ENCODE results near the gene THAP4. TPM values are rescaled to one million over a fixed set of nuclear protein-coding genes. Genes with fewer than 3 reads are reported as not detected.

The THAP4 gene
- total and polyA plus RNA-seq, 2 of the 13 experiments (the other 11 are each of a cell fraction or from before 2014, with no cell fraction given), result 59.7 to 75.7 TPM

- no peaks in the 10 kb centered on the region for H4K20me1 ChIP-seq (ENCODE audit: insufficient read depth, low read length)
- H2AFZ ChIP-seq (ENCODE audit: low read length), result no peak overlapping the region
- POLR2A ChIA-PET, result no interaction called here
- no peak overlapping the region for H3K4me3 ChIP-seq (replicated peaks in 1 of 3; ENCODE audit: insufficient read depth in 1 of 3, low read depth in 2 of 3, low read length in 3 of 3)
- no peak overlapping the region for H3K27ac ChIP-seq (ENCODE audit: extremely low read length, insufficient read depth, low read length)
- BruUV-seq (replicated peaks), result no TSS peak
- H3K9me3 ChIP-seq (ENCODE audit: low read length), result peaks cover 22% of the 10 kb centered on the region
- H3K4me2 ChIP-seq (ENCODE audit: low read depth, low read length), result no peak overlapping the region
- H3K79me2 ChIP-seq (ENCODE audit: insufficient read depth, low read length), result no peaks in the 10 kb centered on the region
- whole genome bisulfite sequencing (ENCODE audit: low lambda C conversion rate), result 100% methylated on average over 2 of the region's 2 CpGs
- no peaks in the 10 kb centered on the region for H3K27me3 ChIP-seq (ENCODE audit: control insufficient read depth in 1 of 2, insufficient read depth in 2 of 2, low read length in 2 of 2)
- in situ Hi-C loops (cut with HindIII; ENCODE audit: extremely low pct_ligation_motif_present, low pct_unique_long_range_greater_than_20kb) (no loop called here), intact Hi-C loops (cut with micrococcal nuclease; ENCODE audit: unreplicated experiment) (no loop called here)
- ATAC-seq, result no peak
- H3K4me1 ChIP-seq (ENCODE audit: insufficient read depth, low read length), result no peaks in the 10 kb centered on the region
- no peak overlapping the region for H3K9ac ChIP-seq (ENCODE audit: insufficient read depth, low read depth, low read length)
- CTCF ChIA-PET (ENCODE audit: low intra/inter-chr PET ratio, low total read pairs), result no interaction called here
- no peak for DNase-seq (ENCODE audit: low spot score)
- FAIRE-seq, result no peak
- H3K36me3 ChIP-seq (replicated peaks in 1 of 2; ENCODE audit: control insufficient read depth in 1 of 2, insufficient read depth in 2 of 2, low read length in 2 of 2), result peaks cover 32 to 65% of the 10 kb centered on the region in 2 experiments
- no peak for TF ChIP-seq SRF (IDR thresholded peaks at IDR 0.05; ENCODE audit: low read depth, low read length)
- peak; percentile 91 for TF ChIP-seq ZNF280D (CRISPR knock-in tag; IDR thresholded peaks at IDR 0.05)
- TF ChIP-seq GFI1 (CRISPR knock-in tag; IDR thresholded peaks at IDR 0.05; ENCODE audit: borderline replicate concordance), result no peak
- no peak for TF ChIP-seq KLF13 (CRISPR knock-in tag; IDR thresholded peaks at IDR 0.05)
- TF ChIP-seq AGO2 (optimal IDR thresholded peaks at IDR 0.05; ENCODE audit: low read depth, low read length), result no peak
- no peak for TF ChIP-seq ARNT (IDR thresholded peaks at IDR 0.05)
- no peak for TF ChIP-seq CREB3 (CRISPR knock-in tag; IDR thresholded peaks at IDR 0.05)
- no peak for TF ChIP-seq ZBTB7A (CRISPR knock-in tag; IDR thresholded peaks at IDR 0.05)
- no peak for TF ChIP-seq ZNF432 (CRISPR knock-in tag; IDR thresholded peaks at IDR 0.05; ENCODE audit: borderline replicate concordance)
- TF ChIP-seq CHD4 (IDR thresholded peaks at IDR 0.05; ENCODE audit: borderline replicate concordance, low read length), result peak; percentile 90; the same call in 1 of the 2 replicates
- TF ChIP-seq ZFP82 (CRISPR knock-in tag; IDR thresholded peaks at IDR 0.05; ENCODE audit: borderline replicate concordance), result peak; percentile 32; the same call in 1 of the 2 replicates
- no peak for TF ChIP-seq ZNF740 (CRISPR knock-in tag; IDR thresholded peaks at IDR 0.05)
- no peak for TF ChIP-seq ZC3H13 (CRISPR knock-in tag; IDR thresholded peaks at IDR 0.05)
- no peak for TF ChIP-seq ZNF577 (CRISPR knock-in tag; IDR thresholded peaks at IDR 0.05; ENCODE audit: borderline replicate concordance, low read depth)
- TF ChIP-seq ZNF513 (CRISPR knock-in tag; conservative IDR thresholded peaks at IDR 0.05), result no peak
- TF ChIP-seq ZNF770 (CRISPR knock-in tag; IDR thresholded peaks at IDR 0.05), result no peak
- TF ChIP-seq KLF12 (CRISPR knock-in tag; IDR thresholded peaks at IDR 0.05; ENCODE audit: borderline replicate concordance), result no peak
Observed at GRCh38 chr2:241586564-241587264, 50.2 kb downstream of the THAP4 start.
